ENCODE measurements around the gene TNNT2. TPM values are rescaled to one million over a fixed set of nuclear protein-coding genes. Genes with fewer than 3 reads are reported as not detected.

TNNT2 gene
- total RNA-seq, 1 donor from 2014 or later = 6.1 TPM

DNA sequence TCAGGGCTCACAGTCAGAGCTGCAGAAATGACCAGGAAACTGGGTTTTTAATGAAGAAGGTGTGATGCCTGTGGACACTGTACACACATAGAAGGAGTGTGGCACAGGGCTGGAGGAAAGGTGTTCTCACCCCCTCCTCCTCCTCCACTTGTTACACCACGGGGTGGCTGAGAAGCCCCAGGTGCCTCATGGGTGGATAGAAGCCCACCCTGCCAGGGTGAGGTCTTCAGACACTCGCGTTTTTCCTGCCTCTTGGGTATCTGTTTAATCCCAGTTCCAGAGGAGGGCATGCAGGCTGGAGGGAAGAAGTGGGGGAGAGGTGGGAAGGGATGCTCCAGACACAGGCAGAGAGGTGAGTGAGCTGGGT lies 31.3 kb upstream of the TNNT2 start:
- peaks cover 4% of the 10 kb centered on the region for H3K4me1 Mint-ChIP-seq (ENCODE audit: low read depth, unreplicated experiment)
- H3K4me3 Mint-ChIP-seq (ENCODE audit: unreplicated experiment) = no peak overlapping the region
- H3K4me2 ChIP-seq (ENCODE audit: low read length) = no peak overlapping the region
- H3K27me3 ChIP-seq (ENCODE audit: insufficient read depth, low read length) = peaks cover 27% of the 10 kb centered on the region
- no peak overlapping the region for H3K9ac ChIP-seq (ENCODE audit: low read length)
- no peak overlapping the region for H3K27ac ChIP-seq (ENCODE audit: low read depth, low read length)
- FAIRE-seq (no peak), DNase-seq (ENCODE audit: low read depth) (no peak)
- H2AFZ ChIP-seq (ENCODE audit: low read depth, low read length) = no peak overlapping the region
- TF ChIP-seq EZH2 (IDR thresholded peaks at IDR 0.05; ENCODE audit: insufficient read depth, low read length) = no peak
- no peak for TF ChIP-seq CTCF (IDR thresholded peaks at IDR 0.05; ENCODE audit: insufficient read depth, low read depth, low read length)
- H3K79me2 ChIP-seq (ENCODE audit: insufficient read depth, low read length) = no peaks in the 10 kb centered on the region
- H3K36me3 Mint-ChIP-seq (ENCODE audit: low read depth, unreplicated experiment) = no peaks in the 10 kb centered on the region
- H3K9me3 Mint-ChIP-seq (ENCODE audit: unreplicated experiment) = no peaks in the 10 kb centered on the region
- H3K27me3 Mint-ChIP-seq (ENCODE audit: low read depth, unreplicated experiment) = peaks cover 39% of the 10 kb centered on the region
- no peak overlapping the region for H3K4me3 ChIP-seq (ENCODE audit: insufficient read depth, low read depth, low read length)
- no peaks in the 10 kb centered on the region for H3K36me3 ChIP-seq (ENCODE audit: insufficient read depth, low read length)
- no peaks in the 10 kb centered on the region for H4K20me1 ChIP-seq (ENCODE audit: insufficient read depth, low read length)
- H3K27ac Mint-ChIP-seq (ENCODE audit: unreplicated experiment) = no peak overlapping the region
- H3K4me1 ChIP-seq (ENCODE audit: insufficient read depth, low read length) = no peaks in the 10 kb centered on the region
- no peaks in the 10 kb centered on the region for H3K9me3 ChIP-seq (ENCODE audit: insufficient read depth, low read depth, low read length)

DNA sequence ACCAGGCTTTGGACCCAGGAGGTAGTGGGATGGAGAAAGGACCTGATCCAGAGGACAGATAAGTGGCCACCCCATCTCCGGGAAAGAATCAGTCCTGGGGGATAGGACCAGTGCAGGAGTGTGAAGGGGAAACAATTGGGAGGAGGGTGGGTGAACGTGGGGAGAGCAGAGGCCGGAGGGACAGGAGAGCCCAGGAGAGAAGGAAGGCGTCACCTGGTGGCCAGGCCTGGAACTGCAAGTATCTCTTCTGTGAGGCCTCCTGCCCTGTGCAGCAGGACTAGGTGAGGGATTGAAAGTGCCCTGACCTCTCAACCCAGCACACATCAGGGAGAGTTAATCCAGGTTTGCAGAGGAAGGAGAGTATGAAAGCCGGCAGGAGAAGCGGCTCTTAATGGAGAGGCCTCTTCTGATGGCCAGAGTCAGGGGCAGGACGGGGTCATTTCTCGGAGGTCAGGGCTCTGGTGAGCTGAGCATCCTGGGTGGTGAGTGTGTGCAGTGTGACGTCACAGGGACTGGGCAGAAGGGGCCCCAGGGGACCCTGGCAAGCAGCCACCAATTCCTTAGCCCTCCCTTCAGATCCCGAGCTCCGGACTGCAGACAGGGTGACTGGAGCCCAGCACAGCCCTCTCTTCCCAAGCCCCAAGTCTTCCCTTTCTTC lies 30.8 kb upstream of the TNNT2 start:
- Histone ChIP-seq H3K9me3 (ENCODE audit: insufficient read depth, low read depth, low read length) (no peaks in the 10 kb centered on the region), H3K27ac (ENCODE audit: low read depth, low read length) (no peak overlapping the region), H3K36me3 (ENCODE audit: insufficient read depth, low read length) (no peaks in the 10 kb centered on the region), H3K9ac (ENCODE audit: low read length) (no peak overlapping the region), H2AFZ (ENCODE audit: low read depth, low read length) (no peak overlapping the region), H4K20me1 (ENCODE audit: insufficient read depth, low read length) (no peaks in the 10 kb centered on the region), H3K27me3 (ENCODE audit: insufficient read depth, low read length) (peaks cover 33% of the 10 kb centered on the region), H3K4me3 (ENCODE audit: insufficient read depth, low read depth, low read length) (no peak overlapping the region), H3K4me1 (ENCODE audit: insufficient read depth, low read length) (no peaks in the 10 kb centered on the region), H3K79me2 (ENCODE audit: insufficient read depth, low read length) (no peaks in the 10 kb centered on the region), H3K4me2 (ENCODE audit: low read length) (no peak overlapping the region)
- Mint-ChIP-seq H3K27me3 (ENCODE audit: low read depth, unreplicated experiment) (peaks cover 39% of the 10 kb centered on the region), H3K4me3 (ENCODE audit: unreplicated experiment) (no peak overlapping the region), H3K27ac (ENCODE audit: unreplicated experiment) (no peak overlapping the region), H3K9me3 (ENCODE audit: unreplicated experiment) (no peaks in the 10 kb centered on the region), H3K36me3 (ENCODE audit: low read depth, unreplicated experiment) (no peaks in the 10 kb centered on the region), H3K4me1 (ENCODE audit: low read depth, unreplicated experiment) (peaks cover 4% of the 10 kb centered on the region)
- FAIRE-seq (no peak), DNase-seq (ENCODE audit: low read depth) (peak; percentile 26)
- TF ChIP-seq EZH2 (IDR thresholded peaks at IDR 0.05; ENCODE audit: insufficient read depth, low read length) = no peak
- TF ChIP-seq CTCF (IDR thresholded peaks at IDR 0.05; ENCODE audit: insufficient read depth, low read depth, low read length) = peak; percentile 89

- no peak overlapping the region for H2AFZ ChIP-seq (ENCODE audit: low read depth, low read length)
- FAIRE-seq (no peak), DNase-seq (ENCODE audit: low read depth) (no peak)
- Mint-ChIP-seq H3K36me3 (ENCODE audit: low read depth, unreplicated experiment) (no peaks in the 10 kb centered on the region), H3K4me3 (ENCODE audit: unreplicated experiment) (no peak overlapping the region), H3K4me1 (ENCODE audit: low read depth, unreplicated experiment) (peaks cover 4% of the 10 kb centered on the region), H3K27ac (ENCODE audit: unreplicated experiment) (no peak overlapping the region), H3K9me3 (ENCODE audit: unreplicated experiment) (no peaks in the 10 kb centered on the region), H3K27me3 (ENCODE audit: low read depth, unreplicated experiment) (peaks cover 37% of the 10 kb centered on the region)
- H3K27me3 ChIP-seq (ENCODE audit: insufficient read depth, low read length) = peaks cover 42% of the 10 kb centered on the region
- H3K4me2 ChIP-seq (ENCODE audit: low read length) = no peak overlapping the region
- peaks cover under 1% of the 10 kb centered on the region for H3K9me3 ChIP-seq (ENCODE audit: insufficient read depth, low read depth, low read length)
- no peak overlapping the region for H3K9ac ChIP-seq (ENCODE audit: low read length)
- H3K36me3 ChIP-seq (ENCODE audit: insufficient read depth, low read length) = no peaks in the 10 kb centered on the region
- no peaks in the 10 kb centered on the region for H3K79me2 ChIP-seq (ENCODE audit: insufficient read depth, low read length)
- H4K20me1 ChIP-seq (ENCODE audit: insufficient read depth, low read length) = no peaks in the 10 kb centered on the region
- no peak overlapping the region for H3K4me3 ChIP-seq (ENCODE audit: insufficient read depth, low read depth, low read length)
- H3K27ac ChIP-seq (ENCODE audit: low read depth, low read length) = no peak overlapping the region
- no peaks in the 10 kb centered on the region for H3K4me1 ChIP-seq (ENCODE audit: insufficient read depth, low read length)
- TF ChIP-seq CTCF (IDR thresholded peaks at IDR 0.05; ENCODE audit: insufficient read depth, low read depth, low read length) (no peak), EZH2 (IDR thresholded peaks at IDR 0.05; ENCODE audit: insufficient read depth, low read length) (no peak)
Measured at GRCh38 chr1:201406831-201407406, 29.4 kb upstream of the TNNT2 start.
